Measurements from ENCODE around the gene ZNF384. TPM values are rescaled to one million over a fixed set of nuclear protein-coding genes. Genes with fewer than 3 reads are reported as not detected.

ZNF384 gene
- total and polyA plus RNA-seq, 2 of the 8 experiments (the other 6 are each of a cell fraction or from before 2014, with no cell fraction given), result 59.0 to 59.6 TPM

GRCh38 chr12:6641131-6641530 lies 48.0 kb downstream of the ZNF384 start:
- Histone ChIP-seq H3K4me2 (ENCODE audit: insufficient read depth in 1 of 2, low read depth in 2 of 2, low read length in 2 of 2) (no peak overlapping the region), H2AFZ (ENCODE audit: low read length) (no peak overlapping the region), H3K23ac (ENCODE audit: insufficient read length) (no peak overlapping the region), H3K4ac (replicated peaks; ENCODE audit: insufficient read length, low read depth, low read length) (no peak overlapping the region), H3K27me3 (replicated peaks in 1 of 4; ENCODE audit: control insufficient read depth in 3 of 4, extremely low read depth in 1 of 4, insufficient read depth in 3 of 4, low read length in 3 of 4) (no peaks in the 10 kb centered on the region; a peak in 1 of 7 replicates), H3K9ac (replicated peaks in 1 of 4; ENCODE audit: extremely low read depth in 1 of 4, low read depth in 3 of 4, low read length in 3 of 4) (no peak overlapping the region), H2BK15ac (ENCODE audit: low read length) (no peak overlapping the region), H3K36me3 (ENCODE audit: control insufficient read depth in 2 of 4, insufficient read depth in 4 of 4, low read length in 3 of 4) (no peaks in the 10 kb centered on the region), H3K9me3 (ENCODE audit: insufficient read depth in 2 of 2, low read depth in 1 of 2, low read length in 1 of 2) (no peaks in the 10 kb centered on the region), H4K5ac (ENCODE audit: insufficient read length, low read depth, low read length) (no peak overlapping the region), H3K4me1 (replicated peaks in 1 of 4; ENCODE audit: control insufficient read depth in 3 of 4, insufficient read depth in 4 of 4, low read length in 3 of 4) (no peaks in the 10 kb centered on the region; a peak in 1 of 7 replicates), H3K79me1 (ENCODE audit: low read depth, low read length) (no peaks in the 10 kb centered on the region), H3K56ac (replicated peaks; ENCODE audit: insufficient read length, low read depth, low read length) (no peak overlapping the region), H2BK20ac (ENCODE audit: low read length) (no peak overlapping the region), H4K91ac (replicated peaks; ENCODE audit: insufficient read length, low read length) (no peak overlapping the region), H3K4me3 (ENCODE audit: extremely low read depth in 1 of 4, insufficient read depth in 2 of 4, low read depth in 3 of 4, low read length in 4 of 4) (no peak overlapping the region), H3K79me2 (ENCODE audit: control insufficient read depth in 1 of 2, insufficient read depth in 2 of 2, low read length in 2 of 2) (no peaks in the 10 kb centered on the region), H2AK5ac (ENCODE audit: low read depth, low read length) (no peak overlapping the region), H2BK12ac (ENCODE audit: low read depth, low read length) (no peak overlapping the region), H2BK5ac (ENCODE audit: low read depth, low read length) (no peak overlapping the region), H3K14ac (ENCODE audit: insufficient read length) (no peak overlapping the region), H2BK120ac (replicated peaks; ENCODE audit: low read depth, low read length) (no peak overlapping the region), H3K23me2 (ENCODE audit: low read depth, low read length) (no peaks in the 10 kb centered on the region), H3K18ac (ENCODE audit: extremely low read depth, low read length) (no peak overlapping the region), H4K20me1 (replicated peaks in 1 of 2; ENCODE audit: control insufficient read depth in 1 of 2, insufficient read depth in 2 of 2, low read length in 2 of 2) (no peaks in the 10 kb centered on the region), H4K8ac (ENCODE audit: extremely low read depth, insufficient read depth, low read length) (no peak overlapping the region), H3K27ac (ENCODE audit: low read depth, low read length) (no peak overlapping the region)
- FAIRE-seq (no peak), DNase-seq (ENCODE audit: low read depth in 1 of 2, low spot score in 2 of 2) (no peak)
- CTCF ChIA-PET (ENCODE audit: partially characterized antibody), result interaction anchor here (1.3 to 4.1 kb wide), 5 partner anchors 10 to 92 kb away, joined by 3 to 42 read pairs (median 3); no protein-coding TSS in a partner anchor
- TF ChIP-seq CHD2 (IDR thresholded peaks at IDR 0.05; ENCODE audit: low read length), result no peak
- TF ChIP-seq USF2 (IDR thresholded peaks at IDR 0.05; ENCODE audit: low read length), result no peak
- no peak for TF ChIP-seq EP300 (IDR thresholded peaks at IDR 0.05; ENCODE audit: borderline replicate concordance in 1 of 2, low read depth in 2 of 2, low read length in 2 of 2)
- TF ChIP-seq RBBP5 (IDR thresholded peaks at IDR 0.05; ENCODE audit: borderline replicate concordance, low read depth, low read length), result no peak
- no peak for TF ChIP-seq CEBPB (IDR thresholded peaks at IDR 0.05; ENCODE audit: low read depth, low read length)
- no peak for TF ChIP-seq CBX5 (IDR thresholded peaks at IDR 0.05; ENCODE audit: low read depth, low read length)
- no peak for TF ChIP-seq CHD1 (IDR thresholded peaks at IDR 0.05; ENCODE audit: low read depth, low read length)
- TF ChIP-seq BCL11A (IDR thresholded peaks at IDR 0.05; ENCODE audit: low read depth in 2 of 2, low read length in 2 of 2), result no peak
- no peak for TF ChIP-seq SP2 (IDR thresholded peaks at IDR 0.05; ENCODE audit: low read length)
- TF ChIP-seq ATF3 (IDR thresholded peaks at IDR 0.05; ENCODE audit: insufficient read depth, low read depth, low read length), result no peak
- POLR2A ChIA-PET (ENCODE audit: partially characterized antibody), result interaction anchor here (0.5 to 1.0 kb wide), 5 partner anchors 10 to 105 kb away, joined by 3 to 5 read pairs (median 3); partner anchors contain the start of gene ZNF384
- WGBS, 2 experiments (ENCODE audit: extremely low coverage in 1 of 2, insufficient coverage in 1 of 2, insufficient read length in 1 of 2, insufficient replicate concordance in 2 of 2, low coverage in 1 of 2, low lambda C conversion rate in 2 of 2, missing lambda C conversion rate in 1 of 2), result 83% methylated on average over 4 of the region's 4 CpGs; no CpG with 5 or more reads in 1 of the 2 experiments

Measured in H1 (cell line).